Stomach (tissue), 4 donors: ENCODE data around the gene FAM13C.

Source experiments
- CTCF ChIP-seq, 7 experiments: fragments of 450-650 bp in 4 of 7; fragments of 200-600 bp in 3 of 7; sonication (generic) in 3 of 7; IDR thresholded peaks; one replicate each; pipeline ENCODE4 v1.5.1; 2016 to 2019; ENCODE audit warnings: antibody characterized with exemption in 7 of 7, control low read depth in 2 of 7, mild to moderate bottlenecking in 1 of 7
- POLR2A ChIP-seq, 4 donors: fragments of 450-650 bp; IDR thresholded peaks; one replicate each; pipeline ENCODE4 v1.6.1; 2016; ENCODE audit warnings: antibody characterized with exemption in 4 of 4, control low read depth in 2 of 4, mild to moderate bottlenecking in 1 of 4, moderate library complexity in 1 of 4
- POLR2AphosphoS5 ChIP-seq, 3 donors: sonication (generic); formaldehyde crosslinking; IDR thresholded peaks; one replicate each; pipeline ENCODE4 v1.6.1; 2016; ENCODE audit warnings: antibody characterized with exemption in 3 of 3

GRCh38 chr10:59362144-59362958 is at the start of gene FAM13C:
- TF ChIP-seq POLR2AphosphoS5 (IDR thresholded peaks at IDR 0.05) (no peak), POLR2A (IDR thresholded peaks at IDR 0.05) (no peak), CTCF (IDR thresholded peaks at IDR 0.05) (no peak)
